Progenitor cell of endocrine pancreas (in vitro differentiated cells): ENCODE results near the gene SPOCK1. TPM values are rescaled to one million over a fixed set of nuclear protein-coding genes. Genes with fewer than 3 reads are reported as not detected.
A peak's percentile ranks its signal among the peaks of the same experiment; 100 is the strongest.

Experiments used
- DNase-seq: peaks from one replicate; pipeline ENCODE4 v3.0.0; 2021; ENCODE audit warnings: low spot score; ENCODE audit not compliant: unreplicated experiment
- H3K27ac Mint-ChIP-seq: 2 replicates; pipeline ENCODE4 v1.8.0; 2021; ENCODE audit warnings: mild to moderate bottlenecking, moderate library complexity, mixed read lengths
- H3K27me3 Mint-ChIP-seq: 2 replicates; pipeline ENCODE4 v1.8.0; 2021; ENCODE audit warnings: mixed read lengths
- H3K36me3 Mint-ChIP-seq: 2 replicates; pipeline ENCODE4 v1.8.0; 2022; ENCODE audit warnings: mixed read lengths; ENCODE audit not compliant: insufficient read depth
- H3K4me1 Mint-ChIP-seq: 2 replicates; pipeline ENCODE4 v1.8.0; 2021; ENCODE audit warnings: low read depth, mixed read lengths
- H3K4me3 Mint-ChIP-seq: 2 replicates; pipeline ENCODE4 v1.8.0; 2021; ENCODE audit warnings: low read depth, mild to moderate bottlenecking, moderate library complexity, mixed read lengths
- H3K9me3 Mint-ChIP-seq: 2 replicates; pipeline ENCODE4 v1.8.0; 2021; ENCODE audit warnings: low read depth, mixed read lengths
- total RNA-seq: library from RNA; stranded (reverse); gene quantifications from 2 replicates; pipeline ENCODE4 v1.2.1, GENCODE V29; 2021
- TF ChIP-seq, protein P1 (sequence below): fragments of 200-600 bp; sonication (generic); IDR thresholded peaks from one replicate; pipeline ENCODE4 v1.5.0; 2021; ENCODE audit warnings: antibody characterized with exemption, mild to moderate bottlenecking; ENCODE audit not compliant: unreplicated experiment

Gene SPOCK1
- total RNA-seq, 1 donor from 2014 or later: 41.4 TPM

- Mint-ChIP-seq H3K27ac (no peak overlapping the region), H3K4me1 (peaks cover 25% of the 10 kb centered on the region), H3K27me3 (no peaks in the 10 kb centered on the region), H3K4me3 (no peak overlapping the region), H3K9me3 (no peaks in the 10 kb centered on the region), H3K36me3 (no peaks in the 10 kb centered on the region)
- no peak for DNase-seq
- TF ChIP-seq, protein P1, sequence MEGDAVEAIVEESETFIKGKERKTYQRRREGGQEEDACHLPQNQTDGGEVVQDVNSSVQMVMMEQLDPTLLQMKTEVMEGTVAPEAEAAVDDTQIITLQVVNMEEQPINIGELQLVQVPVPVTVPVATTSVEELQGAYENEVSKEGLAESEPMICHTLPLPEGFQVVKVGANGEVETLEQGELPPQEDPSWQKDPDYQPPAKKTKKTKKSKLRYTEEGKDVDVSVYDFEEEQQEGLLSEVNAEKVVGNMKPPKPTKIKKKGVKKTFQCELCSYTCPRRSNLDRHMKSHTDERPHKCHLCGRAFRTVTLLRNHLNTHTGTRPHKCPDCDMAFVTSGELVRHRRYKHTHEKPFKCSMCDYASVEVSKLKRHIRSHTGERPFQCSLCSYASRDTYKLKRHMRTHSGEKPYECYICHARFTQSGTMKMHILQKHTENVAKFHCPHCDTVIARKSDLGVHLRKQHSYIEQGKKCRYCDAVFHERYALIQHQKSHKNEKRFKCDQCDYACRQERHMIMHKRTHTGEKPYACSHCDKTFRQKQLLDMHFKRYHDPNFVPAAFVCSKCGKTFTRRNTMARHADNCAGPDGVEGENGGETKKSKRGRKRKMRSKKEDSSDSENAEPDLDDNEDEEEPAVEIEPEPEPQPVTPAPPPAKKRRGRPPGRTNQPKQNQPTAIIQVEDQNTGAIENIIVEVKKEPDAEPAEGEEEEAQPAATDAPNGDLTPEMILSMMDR: no peak
Measured at GRCh38 chr5:137152616-137153015, 346.5 kb downstream of the SPOCK1 start.

DNA sequence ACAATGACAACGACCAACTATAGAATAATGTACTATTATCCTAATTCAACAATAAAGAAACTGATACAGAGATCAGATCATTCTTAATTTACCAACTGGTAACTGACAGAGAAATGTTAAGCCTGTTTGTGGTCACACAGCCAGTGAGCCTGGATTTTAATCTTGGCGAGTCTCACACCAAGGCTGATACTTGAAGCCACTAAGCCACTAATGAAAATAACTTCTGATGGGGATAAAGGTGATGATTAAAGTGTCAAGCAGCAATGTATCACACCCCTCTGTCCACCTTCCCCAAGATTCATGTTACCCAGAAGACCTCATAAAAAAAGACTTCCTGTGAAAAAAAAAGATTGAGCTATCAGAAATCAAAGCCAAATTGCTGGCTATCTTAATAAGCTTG is 350.5 kb downstream of the SPOCK1 start:
- H3K9me3 Mint-ChIP-seq: no peaks in the 10 kb centered on the region
- TF ChIP-seq, protein P1: no peak
- DNase-seq: no peak
- no peak overlapping the region for H3K4me3 Mint-ChIP-seq
- H3K27me3 Mint-ChIP-seq: peaks cover 17% of the 10 kb centered on the region
- no peak overlapping the region for H3K27ac Mint-ChIP-seq
- H3K4me1 Mint-ChIP-seq: peaks cover 25% of the 10 kb centered on the region
- no peaks in the 10 kb centered on the region for H3K36me3 Mint-ChIP-seq

DNA sequence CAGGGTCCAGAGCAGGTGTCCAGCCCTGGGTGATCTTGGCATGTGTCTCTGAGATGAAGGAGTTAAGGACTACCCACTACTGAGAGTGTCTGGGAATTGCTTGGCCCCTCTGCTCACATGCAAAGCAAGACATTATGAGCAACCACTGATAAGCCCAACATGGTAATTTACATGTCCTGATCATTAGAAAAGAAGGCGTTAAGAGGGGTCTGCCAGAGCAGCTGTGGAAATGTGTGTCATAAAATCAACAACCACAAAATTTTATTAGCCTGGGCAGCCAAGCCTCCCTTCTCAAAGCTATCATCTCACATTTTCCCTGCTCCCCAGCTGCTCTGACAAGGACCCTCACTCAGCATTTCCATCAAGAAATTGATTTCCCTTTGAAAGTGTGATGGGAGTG is 351.0 kb downstream of the SPOCK1 start:
- no peak for DNase-seq
- H3K27me3 Mint-ChIP-seq: peaks cover 17% of the 10 kb centered on the region
- TF ChIP-seq, protein P1: no peak
- H3K4me1 Mint-ChIP-seq: peaks cover 25% of the 10 kb centered on the region
- no peak overlapping the region for H3K27ac Mint-ChIP-seq
- no peaks in the 10 kb centered on the region for H3K36me3 Mint-ChIP-seq
- H3K9me3 Mint-ChIP-seq: no peaks in the 10 kb centered on the region
- no peak overlapping the region for H3K4me3 Mint-ChIP-seq

DNA sequence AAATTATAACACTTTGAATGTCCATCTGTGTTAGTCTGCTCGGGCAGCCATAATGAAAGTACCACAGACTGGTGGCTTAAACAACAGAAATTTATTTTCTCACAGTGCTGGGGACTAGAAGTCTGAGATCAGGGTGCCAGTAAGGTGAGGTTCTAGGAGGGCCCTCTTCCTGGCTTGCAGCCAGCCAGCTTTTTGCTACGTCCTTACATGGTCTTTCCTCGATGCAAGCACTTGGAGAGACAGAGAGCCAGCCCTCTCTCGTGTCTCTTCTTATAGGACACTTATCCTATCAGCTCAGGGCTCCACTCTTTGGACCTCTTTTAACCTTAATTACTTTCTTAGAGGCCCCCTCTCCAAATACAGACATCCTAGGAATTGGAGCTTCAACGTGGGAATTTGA is 351.8 kb downstream of the SPOCK1 start:
- Mint-ChIP-seq H3K27me3 (peaks cover 17% of the 10 kb centered on the region), H3K4me1 (peaks cover 23% of the 10 kb centered on the region), H3K27ac (no peak overlapping the region), H3K36me3 (no peaks in the 10 kb centered on the region), H3K9me3 (no peaks in the 10 kb centered on the region), H3K4me3 (no peak overlapping the region)
- no peak for DNase-seq
- TF ChIP-seq, protein P1: no peak

- peaks cover 18% of the 10 kb centered on the region for H3K4me1 Mint-ChIP-seq
- peak overlapping the region; percentile 22 for H3K27ac Mint-ChIP-seq
- H3K36me3 Mint-ChIP-seq: no peaks in the 10 kb centered on the region
- DNase-seq: no peak
- H3K27me3 Mint-ChIP-seq: peaks cover 19% of the 10 kb centered on the region
- H3K4me3 Mint-ChIP-seq: no peak overlapping the region
- H3K9me3 Mint-ChIP-seq: no peaks in the 10 kb centered on the region
- TF ChIP-seq, protein P1: no peak
Measured at GRCh38 chr5:137146402-137146890, 352.7 kb downstream of the SPOCK1 start.
